H9 (cell line): Measurements from ENCODE around the gene PFDN5. TPM values are rescaled to one million over a fixed set of nuclear protein-coding genes. Genes with fewer than 3 reads are reported as not detected.
A peak's percentile ranks its signal among the peaks of the same experiment; 100 is the strongest.

Source experiments
- DNase-seq: peaks from one replicate; pipeline ENCODE4 v3.0.0-alpha.2; 2017
- H2AFZ ChIP-seq: one replicate; pipeline ENCODE4 v1.6.1; 2013; ENCODE audit warnings: mild to moderate bottlenecking, low read length, control low read depth, moderate library complexity
- H2AK5ac ChIP-seq: 2 replicates; pipeline ENCODE4 v1.6.1; 2013; ENCODE audit warnings: low read length, control low read depth, mixed read lengths; ENCODE audit not compliant: insufficient read length
- H2BK120ac ChIP-seq: one replicate; pipeline ENCODE4 v1.6.1; 2013; ENCODE audit warnings: low read depth, mild to moderate bottlenecking, low read length, control low read depth, inconsistent platforms; ENCODE audit not compliant: poor library complexity, severe bottlenecking
- H2BK12ac ChIP-seq: 2 replicates; pipeline ENCODE4 v1.6.1; 2013; ENCODE audit warnings: low read length, control low read depth, mixed read lengths, low read depth; ENCODE audit not compliant: insufficient read length
- H2BK15ac ChIP-seq: 2 replicates; pipeline ENCODE4 v1.6.1; 2013; ENCODE audit warnings: low read depth, low read length, control low read depth
- H2BK20ac ChIP-seq: one replicate; pipeline ENCODE4 v1.6.1; 2013; ENCODE audit warnings: low read depth, mild to moderate bottlenecking, low read length, control low read depth, inconsistent platforms; ENCODE audit not compliant: poor library complexity, severe bottlenecking
- H2BK5ac ChIP-seq: 2 replicates; pipeline ENCODE4 v1.6.1; 2013; ENCODE audit warnings: low read length, control low read depth, mixed read lengths; ENCODE audit not compliant: insufficient read length
- H3K14ac ChIP-seq: 2 replicates; pipeline ENCODE4 v1.6.1; 2013; ENCODE audit warnings: low read length, control low read depth; ENCODE audit not compliant: insufficient read depth
- H3K18ac ChIP-seq: 2 replicates; pipeline ENCODE4 v1.6.1; 2013; ENCODE audit warnings: low read depth, mild to moderate bottlenecking, mixed read lengths, low read length, control low read depth; ENCODE audit not compliant: insufficient read length
- H3K23ac ChIP-seq: 2 replicates; pipeline ENCODE4 v1.6.1; 2013; ENCODE audit warnings: low read length, control low read depth, mixed read lengths, low read depth; ENCODE audit not compliant: insufficient read length
- H3K23me2 ChIP-seq: 2 replicates; pipeline ENCODE4 v1.6.1; 2013; ENCODE audit warnings: low read depth, mild to moderate bottlenecking, mixed read lengths, low read length, control low read depth; ENCODE audit not compliant: insufficient read length, poor library complexity, severe bottlenecking
- H3K27ac ChIP-seq: 2 replicates; pipeline ENCODE4 v1.5.1; 2013; ENCODE audit warnings: low read length, control low read depth, mixed read lengths, low read depth; ENCODE audit not compliant: insufficient read length
- H3K27me3 ChIP-seq: 2 replicates; pipeline ENCODE4 v1.6.1; 2013; ENCODE audit warnings: low read length, control low read depth, inconsistent platforms; ENCODE audit not compliant: insufficient read depth
- H3K4ac ChIP-seq: 2 replicates; pipeline ENCODE4 v1.6.1; 2013; ENCODE audit warnings: low read depth, mild to moderate bottlenecking, control low read depth, inconsistent platforms, low read length, moderate library complexity
- H3K4me1 ChIP-seq: 2 replicates; pipeline ENCODE4 v1.6.1; 2013; ENCODE audit warnings: low read length, control low read depth, inconsistent platforms; ENCODE audit not compliant: insufficient read depth
- H3K4me2 ChIP-seq: 2 replicates; pipeline ENCODE4 v1.6.1; 2013; ENCODE audit warnings: low read length, control low read depth, mixed read lengths; ENCODE audit not compliant: insufficient read length, insufficient read depth
- H3K56ac ChIP-seq: 2 replicates; pipeline ENCODE4 v1.6.1; 2013; ENCODE audit warnings: low read depth, mild to moderate bottlenecking, mixed read lengths, low read length, control low read depth; ENCODE audit not compliant: insufficient read length
- H3K79me1 ChIP-seq: 2 replicates; pipeline ENCODE4 v1.6.1; 2013; ENCODE audit warnings: low read depth, mild to moderate bottlenecking, moderate library complexity, low read length, control low read depth, inconsistent platforms; ENCODE audit not compliant: insufficient read depth, poor library complexity, severe bottlenecking
- H3K79me2 ChIP-seq: 2 replicates; pipeline ENCODE4 v1.6.1; 2013; ENCODE audit warnings: low read length, control low read depth, inconsistent platforms; ENCODE audit not compliant: insufficient read depth
- H3K9ac ChIP-seq: 2 replicates; pipeline ENCODE4 v1.6.1; 2013; ENCODE audit warnings: low read length, control low read depth, mixed read lengths; ENCODE audit not compliant: insufficient read length; ENCODE audit errors: extremely low read depth
- H3K9me3 ChIP-seq: one replicate; pipeline ENCODE4 v1.6.1; 2013; ENCODE audit warnings: low read depth, low read length, inconsistent platforms; ENCODE audit not compliant: control insufficient read depth
- H3T11ph ChIP-seq: one replicate; pipeline ENCODE4 v1.6.1; 2013; ENCODE audit warnings: mild to moderate bottlenecking, low read length, control low read depth, inconsistent platforms
- H4K20me1 ChIP-seq: one replicate; pipeline ENCODE4 v1.6.1; 2013; ENCODE audit not compliant: control insufficient read depth, insufficient read length, insufficient read depth
- H4K5ac ChIP-seq: 2 replicates; pipeline ENCODE4 v1.6.1; 2013; ENCODE audit warnings: low read depth, mild to moderate bottlenecking, mixed read lengths, low read length, control low read depth; ENCODE audit not compliant: insufficient read length
- H4K8ac ChIP-seq: replicated peaks from 2 replicates; pipeline ENCODE4 v1.6.1; 2013; ENCODE audit warnings: low read length, control low read depth, mixed read lengths, low read depth; ENCODE audit not compliant: insufficient read length
- H4K91ac ChIP-seq: 2 replicates; pipeline ENCODE4 v1.6.1; 2013; ENCODE audit warnings: low read depth, mild to moderate bottlenecking, moderate library complexity, mixed read lengths, low read length, control low read depth; ENCODE audit not compliant: insufficient read length
- H3K27ac Mint-ChIP-seq, 3 experiments: 2 replicates in 2 of 3; 3 replicates in 1 of 3; pipeline ENCODE4 v1.8.0; 2020 to 2021; ENCODE audit warnings: mixed read lengths in 3 of 3, mild to moderate bottlenecking in 1 of 3, moderate library complexity in 1 of 3
- H3K27me3 Mint-ChIP-seq: 2 replicates; pipeline ENCODE4 v1.8.0; 2021; ENCODE audit warnings: low read depth, mild to moderate bottlenecking, moderate library complexity, mixed read lengths
- H3K36me3 Mint-ChIP-seq, 3 experiments: 2 replicates in 2 of 3; 3 replicates in 1 of 3; pipeline ENCODE4 v1.8.0; 2020 to 2021; ENCODE audit warnings: low read depth in 3 of 3, mixed read lengths in 3 of 3; ENCODE audit not compliant: insufficient read depth in 1 of 3
- H3K4me1 Mint-ChIP-seq, 2 experiments: 2 replicates each; pipeline ENCODE4 v1.8.0; 2020; ENCODE audit warnings: mixed read lengths in 2 of 2
- H3K4me3 Mint-ChIP-seq, 2 experiments: 2 replicates in 1 of 2; 3 replicates in 1 of 2; pipeline ENCODE4 v1.8.0; 2020 to 2021; ENCODE audit warnings: mild to moderate bottlenecking in 2 of 2, mixed read lengths in 2 of 2, moderate library complexity in 1 of 2
- H3K9me3 Mint-ChIP-seq, 2 experiments: 2 replicates in 1 of 2; 3 replicates in 1 of 2; pipeline ENCODE4 v1.8.0; 2020; ENCODE audit warnings: mild to moderate bottlenecking in 2 of 2, mixed read lengths in 2 of 2, moderate library complexity in 1 of 2
- CTCF ChIP-seq: fragments of 200-600 bp; sonication (generic); conservative IDR thresholded peaks from 3 replicates; pipeline ENCODE4 v1.8.0; 2021; ENCODE audit warnings: antibody characterized with exemption, mild to moderate bottlenecking
- WGBS: extraction: QIAGEN DNeasy Blood & Tissue Kit; methylation state at CpG from one replicate; pipeline ENCODE4 v1.1.7; 2013; ENCODE audit warnings: missing lambda C conversion rate, low lambda C conversion rate, mixed read lengths; ENCODE audit not compliant: insufficient read length; ENCODE audit errors: extremely low coverage; 5-methylcytosine and 5-hydroxymethylcytosine counted together
- total RNA-seq: library from RNA; stranded (reverse); gene quantifications from 2 replicates; pipeline ENCODE4 v1.2.1, GENCODE V29; 2021

The PFDN5 gene
- total RNA-seq, 1 experiment from 2014 or later: 285 TPM

- no CpG with 5 or more reads among the region's 4 CpGs for WGBS
- H3K4me1 ChIP-seq: no peaks in the 10 kb centered on the region
These were observed 5.5 kb upstream of the PFDN5 start for GRCh38 chr12:53289891-53290290.

More at GRCh38 chr12:53289891-53290290, 5.5 kb upstream of the PFDN5 start:
- H3K23ac ChIP-seq: no peak overlapping the region
- no peak overlapping the region for H3T11ph ChIP-seq
- H3K79me2 ChIP-seq: no peaks in the 10 kb centered on the region
- no peak overlapping the region for H3K14ac ChIP-seq
- no peak overlapping the region for H2AK5ac ChIP-seq
- no peak overlapping the region for H3K4me2 ChIP-seq
- H4K5ac ChIP-seq: no peak overlapping the region
- H3K4me1 Mint-ChIP-seq: peaks cover 0 to 2% of the 10 kb centered on the region in 2 experiments; a peak in 1 of 4 replicates
- no peak overlapping the region for H3K56ac ChIP-seq
- H3K79me1 ChIP-seq: no peaks in the 10 kb centered on the region
- H3K23me2 ChIP-seq: no peaks in the 10 kb centered on the region
- H3K18ac ChIP-seq: no peak overlapping the region
- no peak overlapping the region for H2AFZ ChIP-seq
- H3K27ac ChIP-seq: no peak overlapping the region
- H2BK120ac ChIP-seq: no peak overlapping the region
- H2BK20ac ChIP-seq: no peak overlapping the region
- no peak for TF ChIP-seq CTCF
- no peaks in the 10 kb centered on the region for H3K9me3 ChIP-seq
- H4K20me1 ChIP-seq: no peaks in the 10 kb centered on the region
- no peak overlapping the region for H2BK12ac ChIP-seq
- no peak overlapping the region for H2BK5ac ChIP-seq
- H3K27me3 ChIP-seq: no peaks in the 10 kb centered on the region
- H3K9ac ChIP-seq: no peak overlapping the region
- DNase-seq: no peak
- H2BK15ac ChIP-seq: no peak overlapping the region
- H3K4me3 Mint-ChIP-seq: 0 out of 5 replicates have a peak overlapping the region, but pooled peaks of 1 of the 2 experiments have one; percentile 10
- peak overlapping the region in 1 of 3 experiments; percentile 44; a peak in 1 of 7 replicates for H3K27ac Mint-ChIP-seq
- peaks cover 42 to 70% (median 67%) of the 10 kb centered on the region in 3 experiments for H3K36me3 Mint-ChIP-seq
- no peak overlapping the region for H4K8ac ChIP-seq
- no peak overlapping the region for H4K91ac ChIP-seq
- H3K4ac ChIP-seq: no peak overlapping the region
- H3K27me3 Mint-ChIP-seq: no peaks in the 10 kb centered on the region
- H3K9me3 Mint-ChIP-seq: no peaks in the 10 kb centered on the region
